Activated CD4-positive, alpha-beta T cell treated with anti-CD3 and anti-CD28 coated beads for 4 hours (primary cell): Measurements from ENCODE around the gene LGALS7.
A peak's percentile ranks its signal among the peaks of the same experiment; 100 is the strongest.
"Not testable (repeated sequence)": the region's sequence is repeated elsewhere in the genome, so short reads cannot be mapped to it uniquely, and the experiment has no call there.

Experiments used
- DNase-seq, 2 donors: peaks; one replicate each; pipeline ENCODE4 v3.0.0-alpha.2; 2020

Gene LGALS7

DNA sequence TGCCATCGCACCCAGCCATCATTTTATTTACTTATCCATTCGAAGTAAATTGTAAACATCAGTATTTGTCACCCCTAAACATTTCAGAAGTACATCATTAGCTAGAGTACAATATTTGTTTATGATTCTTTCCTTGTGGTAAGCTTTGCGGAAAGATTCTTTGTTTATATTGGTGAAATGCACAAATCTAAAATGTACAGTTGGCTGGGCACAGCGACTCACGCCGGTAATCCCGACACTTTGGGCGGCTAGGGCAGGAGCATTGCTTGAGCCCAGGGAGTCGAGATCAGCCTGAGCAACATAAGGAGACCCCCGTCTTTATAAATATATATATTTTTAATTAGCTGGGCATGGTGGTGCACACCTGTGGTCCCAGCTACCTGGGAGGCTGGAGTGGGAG is 25.8 kb upstream of the LGALS7 start:
- DNase-seq: no peak

DNA sequence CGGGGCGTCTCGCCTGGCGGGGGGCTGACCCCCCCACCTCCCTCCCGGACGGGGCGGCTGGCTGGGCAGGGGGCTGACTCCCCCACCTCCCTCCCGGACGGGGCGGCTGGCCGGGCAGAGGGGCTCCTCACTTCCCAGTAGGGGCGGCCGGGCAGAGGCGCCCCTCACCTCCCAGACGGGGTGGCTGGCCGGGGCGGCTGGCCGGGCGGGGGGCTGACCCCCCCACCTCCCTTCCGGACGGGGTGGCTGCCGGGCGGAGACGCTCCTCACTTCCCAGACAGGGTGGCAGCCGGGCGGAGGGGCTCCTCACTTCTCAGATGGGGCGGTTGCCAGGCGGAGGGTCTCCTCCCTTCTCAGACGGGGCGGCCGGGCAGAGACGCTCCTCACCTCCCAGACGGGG is 24.5 kb upstream of the LGALS7 start:
- DNase-seq: not testable (repeated sequence)

GRCh38 chr19:38796154-38796553 is 22.8 kb upstream of the LGALS7 start:
- DNase-seq: no peak

- no peak for DNase-seq
These were observed 22.2 kb upstream of the LGALS7 start for GRCh38 chr19:38795549-38795948.

DNA sequence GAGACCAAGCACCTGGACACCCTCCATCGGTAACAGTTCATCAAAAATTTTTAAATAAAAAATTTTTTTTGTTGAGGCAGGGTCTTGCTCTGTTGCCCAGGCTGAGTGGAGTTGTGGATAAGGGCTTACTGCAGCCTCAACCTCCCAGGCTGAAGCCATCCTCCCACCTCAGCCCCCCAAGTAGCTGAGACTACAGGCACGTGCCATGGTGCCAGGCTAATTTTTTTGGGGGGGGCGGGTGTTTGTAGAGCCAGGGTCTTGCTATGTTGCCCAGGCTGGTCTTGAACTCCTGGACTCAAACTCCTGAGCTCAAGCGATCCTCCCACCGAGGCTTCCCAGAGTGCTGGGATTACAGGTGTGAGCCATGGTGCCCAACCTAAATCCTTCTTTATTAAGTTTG is 20.4 kb upstream of the LGALS7 start:
- no peak for DNase-seq

GRCh38 chr19:38793177-38793576 is 19.9 kb upstream of the LGALS7 start:
- DNase-seq: no peak

DNA sequence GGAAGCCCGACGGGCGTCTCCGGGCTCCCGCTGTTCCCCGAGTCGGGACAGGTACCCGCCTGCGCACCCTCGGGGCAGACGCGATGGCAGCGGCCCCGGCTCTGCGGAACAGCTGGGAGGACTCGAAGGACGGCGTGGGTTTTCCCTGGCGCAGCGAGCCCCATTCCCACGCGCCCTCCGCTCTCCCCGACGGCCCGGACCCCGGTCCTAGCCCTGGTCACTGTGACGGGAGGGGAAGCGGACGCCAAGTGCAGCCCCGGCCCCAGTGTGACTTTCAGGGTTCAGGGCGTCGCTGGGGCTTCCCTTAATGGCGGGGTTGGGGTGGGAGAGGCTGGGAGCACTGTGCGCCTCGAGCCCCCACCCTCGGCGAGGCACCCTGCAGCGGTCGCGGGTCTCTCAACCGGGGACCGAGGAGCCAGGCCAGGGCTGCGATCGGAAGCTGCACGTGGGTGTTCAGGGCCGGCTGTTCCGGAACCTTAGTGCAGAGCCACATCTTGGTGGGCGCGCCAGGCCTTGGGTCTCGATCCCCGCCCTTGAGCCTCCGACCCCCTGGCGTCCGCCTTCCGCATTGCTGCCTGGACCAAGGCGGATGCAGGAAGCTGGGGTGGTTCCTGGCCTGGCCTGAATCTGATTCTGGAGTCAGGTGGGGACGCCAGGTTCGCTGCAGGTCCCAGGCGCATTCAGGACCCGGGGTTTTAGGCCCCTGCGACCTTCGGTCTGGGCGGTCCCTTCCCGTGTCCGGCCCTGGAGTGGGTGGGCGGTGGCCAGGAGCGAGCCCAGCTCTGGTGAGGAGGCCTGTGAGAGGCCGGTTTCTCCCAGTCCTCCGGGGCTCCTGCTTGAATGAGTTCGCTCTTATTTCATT is 19.2 kb upstream of the LGALS7 start:
- peak in 1 of 2 donors; percentile 5 for DNase-seq

DNA sequence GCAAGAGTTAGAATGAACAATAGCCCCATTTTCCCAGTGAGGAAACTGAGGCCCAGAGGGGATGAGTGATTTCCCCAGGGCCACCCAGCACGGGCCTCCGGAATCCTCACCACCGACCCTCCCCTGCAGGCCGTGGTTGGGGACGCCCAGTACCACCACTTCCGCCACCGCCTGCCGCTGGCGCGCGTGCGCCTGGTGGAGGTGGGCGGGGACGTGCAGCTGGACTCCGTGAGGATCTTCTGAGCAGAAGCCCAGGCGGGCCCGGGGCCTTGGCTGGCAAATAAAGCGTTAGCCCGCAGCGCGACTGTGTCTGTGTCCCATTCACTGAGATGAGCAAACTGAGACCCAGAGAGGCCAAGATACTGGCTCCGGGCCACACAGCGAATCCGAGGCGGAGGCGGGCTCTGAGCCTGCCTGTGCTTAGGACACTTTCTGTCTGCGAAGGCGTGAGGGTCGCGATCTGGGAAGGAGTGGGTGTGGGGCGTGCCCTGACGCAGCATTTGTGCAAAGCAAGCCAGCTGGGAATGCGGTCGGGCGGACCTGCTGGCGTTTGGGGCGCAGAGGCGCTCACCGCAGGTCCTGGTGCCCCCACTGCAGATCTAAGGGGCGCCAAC is 18.2 kb upstream of the LGALS7 start:
- DNase-seq: not testable (repeated sequence)

- DNase-seq: not testable (repeated sequence)
These were observed 17.4 kb upstream of the LGALS7 start for GRCh38 chr19:38790507-38791403.

DNA sequence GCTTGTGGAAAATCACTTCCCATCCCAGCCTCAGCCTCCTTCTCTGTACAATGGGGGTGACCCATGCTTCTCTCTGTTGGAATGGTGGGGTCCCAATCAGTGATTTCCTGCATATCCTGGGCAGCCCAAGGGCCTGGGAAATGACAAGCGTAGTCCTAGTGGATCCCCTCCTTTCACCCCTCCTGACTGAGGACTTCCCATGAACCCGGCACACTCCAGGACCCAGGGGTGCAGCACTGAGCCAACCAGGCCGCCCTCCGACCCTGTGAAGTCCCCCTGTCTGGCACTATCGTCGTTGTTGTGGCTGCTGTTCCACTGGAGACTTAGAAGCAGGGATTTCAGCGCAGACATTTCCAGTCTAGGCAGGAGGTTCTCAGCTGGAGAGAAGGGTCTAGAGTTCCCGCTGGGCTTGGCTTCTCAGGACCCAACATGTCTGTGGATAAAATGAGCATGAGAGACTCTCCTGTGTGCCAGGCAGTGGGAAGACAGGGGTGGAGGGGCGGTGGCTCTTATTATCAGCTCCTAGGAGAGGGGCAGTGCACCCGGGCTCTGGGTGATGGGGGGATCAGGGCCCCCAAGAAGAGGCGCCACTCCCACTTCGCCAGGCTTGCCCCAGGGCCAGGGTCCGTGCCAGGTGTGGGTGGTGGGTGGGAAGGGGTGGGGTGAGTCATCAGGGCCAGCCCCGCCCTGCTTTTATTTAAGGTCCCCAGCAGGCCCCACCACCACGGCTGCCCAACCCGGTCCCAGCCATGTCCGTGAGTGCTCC is 15.3 kb upstream of the LGALS7 start, which contains the start of gene LGALS7B:
Gene LGALS7B, plus strand, starts transcription at position 723 of the 766 bp plus-strand sequence. Its CDS starts 27 bp downstream, at position 750.
- DNase-seq: no peak

DNA sequence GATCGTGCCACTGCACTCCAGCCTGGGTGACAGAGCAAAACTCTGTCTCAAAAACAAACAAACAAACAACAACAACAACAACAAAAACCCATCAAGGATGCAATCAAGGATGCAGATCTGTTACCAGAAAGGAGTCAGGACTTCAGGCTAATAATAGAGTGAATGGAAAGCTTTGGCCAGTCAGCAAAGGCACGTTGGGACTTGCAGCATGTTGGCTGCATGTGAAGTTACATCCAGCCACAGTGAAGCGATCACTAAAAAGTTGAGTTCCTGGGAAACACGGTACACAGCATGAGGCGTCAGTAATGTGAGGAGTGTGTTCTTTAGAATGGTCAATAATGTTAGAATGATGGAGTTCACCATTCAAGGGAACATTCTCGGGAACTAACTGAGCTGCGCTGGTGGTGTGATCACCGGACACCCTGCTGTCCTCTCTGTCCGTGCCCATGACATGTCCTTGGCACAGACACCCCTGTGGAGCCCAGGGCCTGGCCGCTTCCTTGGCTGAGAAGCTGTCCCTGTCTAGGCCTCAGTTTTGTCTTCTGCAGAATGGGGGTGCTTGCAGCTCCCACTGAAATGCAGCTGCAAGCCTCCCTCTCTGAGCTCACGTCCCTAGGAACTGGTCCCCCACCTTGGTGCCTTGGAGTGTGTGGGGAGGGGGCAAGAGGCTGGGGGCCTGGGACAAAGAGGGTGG is 13.4 kb upstream of the LGALS7 start:
- no peak for DNase-seq

DNA sequence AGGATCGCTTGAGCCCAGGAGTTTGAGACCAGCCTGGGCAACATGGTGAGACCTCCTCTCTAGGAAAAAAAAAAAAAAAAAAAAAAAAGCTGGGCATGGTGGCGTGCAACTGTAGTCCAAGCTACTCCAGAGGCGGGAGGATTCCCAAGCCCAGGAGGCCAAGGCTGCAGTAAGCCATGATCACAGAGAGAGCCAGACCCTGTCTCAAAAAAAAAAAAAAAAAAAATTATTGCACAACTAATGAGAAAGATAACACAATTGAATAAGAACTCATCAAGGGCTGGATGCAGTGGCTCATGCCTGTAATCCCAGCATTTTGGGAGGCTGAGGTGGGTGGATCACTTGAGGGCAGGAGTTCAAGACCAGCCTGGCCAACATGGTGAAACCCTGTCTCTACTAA is 12.7 kb upstream of the LGALS7 start:
- DNase-seq: not testable (repeated sequence)

DNA sequence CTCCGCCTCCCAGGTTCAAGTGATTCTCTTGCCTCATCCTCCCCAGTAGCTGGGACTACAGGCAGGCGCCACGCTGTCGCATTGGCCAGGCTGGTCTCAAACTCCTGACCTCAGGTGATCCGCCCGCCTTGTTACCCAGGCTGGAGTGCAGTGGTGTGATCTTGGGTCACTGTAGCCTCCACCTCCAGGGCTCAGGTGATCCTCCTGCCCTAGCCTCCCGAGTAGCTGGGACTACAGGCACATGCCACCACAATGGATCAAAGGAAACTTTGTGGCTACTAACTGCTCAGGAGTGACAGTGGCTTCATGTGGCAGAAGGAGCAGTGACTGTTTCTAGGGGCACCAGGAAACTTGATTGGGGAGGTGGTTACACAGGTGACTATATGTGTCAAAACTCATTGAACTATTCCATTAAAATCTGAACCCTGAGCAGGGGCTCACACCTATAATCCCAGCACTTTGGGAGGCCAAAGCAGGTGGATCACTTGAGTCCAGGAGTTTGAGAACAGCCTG is 11.9 kb upstream of the LGALS7 start:
- DNase-seq: no peak

DNA sequence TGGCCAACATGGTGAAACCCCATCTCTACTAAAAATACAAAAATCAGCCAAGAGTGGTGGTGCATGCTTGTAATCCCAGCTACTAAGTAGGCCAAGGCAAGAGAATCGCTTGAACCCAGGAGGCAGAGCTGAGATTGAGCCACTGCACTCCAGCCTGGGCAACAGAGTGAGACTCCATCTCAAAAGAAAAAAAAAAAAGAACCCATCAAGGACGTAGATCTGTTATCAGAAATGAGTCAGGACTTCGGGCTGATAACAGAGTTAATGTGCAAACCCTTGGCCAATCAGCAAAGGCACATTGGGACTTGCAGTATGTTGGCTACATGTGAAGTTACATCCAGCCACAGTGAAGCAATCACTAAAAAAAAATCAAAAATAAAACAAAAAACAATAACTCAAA is 10.9 kb upstream of the LGALS7 start:
- DNase-seq: no peak

GRCh38 chr19:38782212-38782611 is 8.9 kb upstream of the LGALS7 start:
- not testable (repeated sequence) for DNase-seq

GRCh38 chr19:38781058-38781457 is 7.7 kb upstream of the LGALS7 start:
- no peak for DNase-seq

GRCh38 chr19:38780443-38780842 is 7.1 kb upstream of the LGALS7 start:
- DNase-seq: no peak

- no peak for DNase-seq
These were observed 5.4 kb upstream of the LGALS7 start for GRCh38 chr19:38778733-38779132.

GRCh38 chr19:38774181-38774950 is 1.0 kb upstream of the LGALS7 start:
- DNase-seq: no peak

GRCh38 chr19:38771569-38771968 is 1.7 kb downstream of the LGALS7 start:
- not testable (repeated sequence) for DNase-seq

DNA sequence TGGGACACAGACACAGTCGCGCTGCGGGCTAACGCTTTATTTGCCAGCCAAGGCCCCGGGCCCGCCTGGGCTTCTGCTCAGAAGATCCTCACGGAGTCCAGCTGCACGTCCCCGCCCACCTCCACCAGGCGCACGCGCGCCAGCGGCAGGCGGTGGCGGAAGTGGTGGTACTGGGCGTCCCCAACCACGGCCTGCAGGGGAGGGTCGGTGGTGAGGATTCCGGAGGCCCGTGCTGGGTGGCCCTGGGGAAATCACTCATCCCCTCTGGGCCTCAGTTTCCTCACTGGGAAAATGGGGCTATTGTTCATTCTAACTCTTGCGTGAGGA is 2.4 kb downstream of the LGALS7 start:
- not testable (repeated sequence) for DNase-seq
